Neuronal stem cell (in vitro differentiated cells): Measurements from ENCODE around the gene EPHA5.

Source experiments
- DNase-seq: peaks from one replicate; pipeline ENCODE4 v3.0.0-alpha.2; 2013; ENCODE audit warnings: low spot score
- H2AFZ ChIP-seq: one replicate; pipeline ENCODE4 v1.6.1; 2013; ENCODE audit warnings: mild to moderate bottlenecking, low read length, inconsistent platforms
- H2AK5ac ChIP-seq: 2 replicates; pipeline ENCODE4 v1.6.1; 2013; ENCODE audit warnings: low read depth, mild to moderate bottlenecking, inconsistent platforms, low read length, moderate library complexity, mixed read lengths
- H2BK120ac ChIP-seq: 2 replicates; pipeline ENCODE4 v1.6.1; 2013; ENCODE audit warnings: low read depth, mild to moderate bottlenecking, inconsistent platforms, low read length, moderate library complexity, mixed read lengths
- H2BK12ac ChIP-seq: one replicate; pipeline ENCODE4 v1.6.1; 2013; ENCODE audit warnings: low read length, inconsistent platforms
- H2BK15ac ChIP-seq: 2 replicates; pipeline ENCODE4 v1.6.1; 2013; ENCODE audit warnings: mild to moderate bottlenecking, low read length, inconsistent platforms, mixed read lengths
- H2BK5ac ChIP-seq: one replicate; pipeline ENCODE4 v1.6.1; 2013; ENCODE audit warnings: inconsistent platforms, mild to moderate bottlenecking, low read length, moderate library complexity
- H3K14ac ChIP-seq: one replicate; pipeline ENCODE4 v1.6.1; 2013; ENCODE audit warnings: low read length, inconsistent platforms
- H3K18ac ChIP-seq: 2 replicates; pipeline ENCODE4 v1.6.1; 2013; ENCODE audit warnings: low read length, inconsistent platforms
- H3K23ac ChIP-seq: 2 replicates; pipeline ENCODE4 v1.6.1; 2013; ENCODE audit warnings: low read depth, mild to moderate bottlenecking, mixed read lengths, low read length, inconsistent platforms; ENCODE audit not compliant: poor library complexity
- H3K27ac ChIP-seq: replicated peaks from 3 replicates; pipeline ENCODE4 v1.5.1; 2013; ENCODE audit warnings: low read length, inconsistent platforms
- H3K27me3 ChIP-seq, 3 experiments: 2 replicates each; pipeline ENCODE4 v1.6.1; 2013; ENCODE audit warnings: low read length in 3 of 3, mild to moderate bottlenecking in 2 of 3, inconsistent platforms in 1 of 3, low read depth in 1 of 3, mixed read lengths in 1 of 3, moderate library complexity in 1 of 3; ENCODE audit not compliant: control insufficient read depth in 3 of 3, insufficient read depth in 3 of 3
- H3K36me3 ChIP-seq, 2 donors: replicated peaks in 1 of 2; 2 replicates each; pipeline ENCODE4 v1.6.1; 2013; ENCODE audit warnings: low read length in 2 of 2; ENCODE audit not compliant: control insufficient read depth in 2 of 2, insufficient read depth in 2 of 2
- H3K4ac ChIP-seq: 2 replicates; pipeline ENCODE4 v1.6.1; 2013; ENCODE audit warnings: inconsistent platforms, mild to moderate bottlenecking, low read length, moderate library complexity
- H3K4me1 ChIP-seq, 2 donors: 1 replicate in 1 of 2; 2 replicates in 1 of 2; pipeline ENCODE4 v1.6.1; 2013; ENCODE audit warnings: low read length in 2 of 2, low read depth in 1 of 2; ENCODE audit not compliant: control insufficient read depth in 2 of 2, insufficient read depth in 1 of 2
- H3K4me2 ChIP-seq: one replicate; pipeline ENCODE4 v1.6.1; 2013; ENCODE audit warnings: mild to moderate bottlenecking, low read length, inconsistent platforms; ENCODE audit not compliant: insufficient read depth, poor library complexity, severe bottlenecking
- H3K4me3 ChIP-seq, 2 donors: 2 replicates each; pipeline ENCODE4 v1.5.1; 2013; ENCODE audit warnings: low read length in 2 of 2, mild to moderate bottlenecking in 2 of 2, inconsistent platforms in 1 of 2, moderate library complexity in 1 of 2
- H3K79me1 ChIP-seq: one replicate; pipeline ENCODE4 v1.6.1; 2013; ENCODE audit warnings: low read depth, mild to moderate bottlenecking, inconsistent platforms, low read length, moderate library complexity
- H3K9ac ChIP-seq: one replicate; pipeline ENCODE4 v1.6.1; 2013; ENCODE audit warnings: mild to moderate bottlenecking, low read depth, low read length, inconsistent platforms; ENCODE audit not compliant: poor library complexity
- H3K9me3 ChIP-seq, 2 donors: replicated peaks in 1 of 2; 2 replicates each; pipeline versions ENCODE3 to v1.6.1; 2013; ENCODE audit warnings: low read length in 2 of 2, mild to moderate bottlenecking in 2 of 2, inconsistent platforms in 1 of 2, low read depth in 1 of 2, mixed read lengths in 1 of 2, moderate library complexity in 1 of 2; ENCODE audit not compliant: control insufficient read depth in 2 of 2, insufficient read depth in 1 of 2
- H4K8ac ChIP-seq: one replicate; pipeline ENCODE4 v1.6.1; 2013; ENCODE audit warnings: low read depth, mild to moderate bottlenecking, inconsistent platforms, low read length, moderate library complexity
- H4K91ac ChIP-seq: one replicate; pipeline ENCODE4 v1.6.1; 2013; ENCODE audit warnings: low read length, low read depth, mild to moderate bottlenecking, inconsistent platforms; ENCODE audit not compliant: poor library complexity
- WGBS, 2 donors: extraction: QIAGEN DNeasy Blood & Tissue Kit; methylation state at CpG; one replicate each; pipeline ENCODE4 v1.1.7; 2013; ENCODE audit warnings: missing lambda C conversion rate in 2 of 2, mixed read lengths in 1 of 2; ENCODE audit not compliant: insufficient read length in 2 of 2, insufficient replicate concordance in 1 of 2; ENCODE audit errors: extremely low coverage in 2 of 2; 5-methylcytosine and 5-hydroxymethylcytosine counted together

Gene EPHA5

DNA sequence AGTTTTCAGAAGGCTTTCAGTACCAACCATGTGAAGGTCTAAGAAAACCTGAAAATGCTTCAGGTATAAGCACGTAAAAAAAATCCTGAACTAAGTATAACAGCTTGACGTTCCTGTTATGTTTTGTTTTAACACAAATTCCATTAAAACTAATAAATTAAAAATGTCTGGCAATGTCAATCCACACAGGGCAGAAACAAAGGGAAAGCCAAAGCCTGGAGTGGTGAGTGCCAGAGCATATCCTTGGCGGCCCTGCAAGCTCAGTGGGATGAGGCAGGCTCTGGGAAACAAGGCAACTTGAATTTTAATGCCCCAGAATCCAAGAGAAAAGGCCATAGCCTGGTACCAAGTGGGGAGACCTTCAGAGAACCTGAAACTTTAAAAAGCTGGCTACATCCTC, 78.2 kb downstream of the EPHA5 start:
- H3K9ac ChIP-seq: no peak overlapping the region
- H4K91ac ChIP-seq: no peak overlapping the region
- no peak overlapping the region for H3K23ac ChIP-seq
- H3K4me1 ChIP-seq: peaks cover 2 to 26% of the 10 kb centered on the region in 2 donors
- WGBS, 2 donors: no CpG with 5 or more reads among the region's 3 CpGs
- H2BK15ac ChIP-seq: no peak overlapping the region
- no peaks in the 10 kb centered on the region for H3K9me3 ChIP-seq
- H3K4me3 ChIP-seq: no peak overlapping the region
- no peaks in the 10 kb centered on the region for H3K36me3 ChIP-seq
- no peak overlapping the region for H3K18ac ChIP-seq
- H3K4me2 ChIP-seq: no peak overlapping the region
- H2BK120ac ChIP-seq: no peak overlapping the region
- no peak overlapping the region for H3K14ac ChIP-seq
- no peak overlapping the region for H4K8ac ChIP-seq
- H2BK5ac ChIP-seq: no peak overlapping the region
- H3K27me3 ChIP-seq: no peaks in the 10 kb centered on the region
- peak overlapping the region; percentile 37 for H2AFZ ChIP-seq
- no peak overlapping the region for H2BK12ac ChIP-seq
- H3K79me1 ChIP-seq: no peaks in the 10 kb centered on the region
- no peak for DNase-seq
- no peak overlapping the region for H2AK5ac ChIP-seq
- H3K4ac ChIP-seq: no peak overlapping the region
- H3K27ac ChIP-seq: no peak overlapping the region

DNA sequence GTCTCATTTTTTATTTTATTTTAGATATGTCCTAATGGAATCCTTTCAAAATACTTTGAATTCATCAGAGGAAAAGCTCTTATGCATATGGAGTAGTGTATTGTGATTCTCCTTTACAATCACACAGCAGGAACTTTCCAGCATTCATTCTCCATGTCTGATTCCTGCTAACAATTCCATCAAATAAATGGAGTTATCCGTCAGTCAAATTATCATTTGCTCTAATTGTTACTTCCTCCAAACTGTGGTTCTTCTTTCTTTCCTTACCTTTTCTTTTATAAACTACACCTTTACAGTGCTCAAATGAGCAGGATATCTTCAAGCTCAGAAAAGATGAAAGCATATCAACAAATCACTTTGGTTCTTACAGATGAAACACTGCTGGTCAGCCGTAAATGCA, 80.4 kb downstream of the EPHA5 start:
- Histone ChIP-seq H3K79me1 (no peaks in the 10 kb centered on the region), H2BK12ac (no peak overlapping the region), H2AK5ac (no peak overlapping the region), H3K18ac (no peak overlapping the region), H3K14ac (no peak overlapping the region), H3K23ac (no peak overlapping the region), H4K8ac (no peak overlapping the region), H2BK5ac (no peak overlapping the region), H3K27ac (no peak overlapping the region), H3K9ac (no peak overlapping the region), H3K4me1 (peaks cover 2 to 26% of the 10 kb centered on the region in 2 donors), H3K4ac (no peak overlapping the region), H4K91ac (no peak overlapping the region), H3K9me3 (no peaks in the 10 kb centered on the region), H2BK15ac (no peak overlapping the region), H3K27me3 (no peaks in the 10 kb centered on the region), H3K4me2 (no peak overlapping the region), H3K36me3 (no peaks in the 10 kb centered on the region), H2BK120ac (no peak overlapping the region), H3K4me3 (no peak overlapping the region), H2AFZ (no peak overlapping the region)
- DNase-seq: no peak
- no CpG with 5 or more reads among the region's 2 CpGs for WGBS, 2 donors

DNA sequence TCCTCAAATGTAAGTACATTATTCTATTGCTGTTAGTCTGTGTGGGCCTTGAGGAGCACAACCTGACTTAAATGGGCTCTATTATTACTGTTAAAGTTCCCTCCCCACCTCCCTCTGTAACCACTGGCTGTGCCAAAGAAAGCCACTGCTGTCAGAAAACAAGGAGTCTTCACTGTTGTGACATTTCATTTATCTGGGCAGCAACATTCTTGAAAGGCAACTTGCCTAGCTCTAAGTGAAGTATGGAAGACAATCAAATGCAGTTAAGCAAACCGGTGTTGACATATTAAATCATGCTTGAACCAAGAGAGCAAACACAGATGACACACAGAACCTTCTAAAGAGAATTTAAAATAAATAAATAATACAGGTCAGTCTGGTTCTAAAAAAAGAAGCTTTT, 81.0 kb downstream of the EPHA5 start:
- H2AK5ac ChIP-seq: no peak overlapping the region
- no peak overlapping the region for H3K4me2 ChIP-seq
- no peaks in the 10 kb centered on the region for H3K9me3 ChIP-seq
- no peak overlapping the region for H2AFZ ChIP-seq
- no peak overlapping the region for H3K9ac ChIP-seq
- no peak overlapping the region for H2BK12ac ChIP-seq
- H3K4ac ChIP-seq: no peak overlapping the region
- H3K36me3 ChIP-seq: no peaks in the 10 kb centered on the region
- no peak overlapping the region for H3K4me3 ChIP-seq
- WGBS, 2 donors: no CpG with 5 or more reads among the region's 1 CpG
- no peak overlapping the region for H3K14ac ChIP-seq
- H2BK120ac ChIP-seq: no peak overlapping the region
- H3K4me1 ChIP-seq: peaks cover 2 to 26% of the 10 kb centered on the region in 2 donors
- H2BK15ac ChIP-seq: no peak overlapping the region
- H2BK5ac ChIP-seq: no peak overlapping the region
- no peaks in the 10 kb centered on the region for H3K27me3 ChIP-seq
- H4K8ac ChIP-seq: no peak overlapping the region
- no peaks in the 10 kb centered on the region for H3K79me1 ChIP-seq
- peak; percentile 27 for DNase-seq
- H4K91ac ChIP-seq: no peak overlapping the region
- no peak overlapping the region for H3K27ac ChIP-seq
- H3K18ac ChIP-seq: no peak overlapping the region
- no peak overlapping the region for H3K23ac ChIP-seq

DNA sequence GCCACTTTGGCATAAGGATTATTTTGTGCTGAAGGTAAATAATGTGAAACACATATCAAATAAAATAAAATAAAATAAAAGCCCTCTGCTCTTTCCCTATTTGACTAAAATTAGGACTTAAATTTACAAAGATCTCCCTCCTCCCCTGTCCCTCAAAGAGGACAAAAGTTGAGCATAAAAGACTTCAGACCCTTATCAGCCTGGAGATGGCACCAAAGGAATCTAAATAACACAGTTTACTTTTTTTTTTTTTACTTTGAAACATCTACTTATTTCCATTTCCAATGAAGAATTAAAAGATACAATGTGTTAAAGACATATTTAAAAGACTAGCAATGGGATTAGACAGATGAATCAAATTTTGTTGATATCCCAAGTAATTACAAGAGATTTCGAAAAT, 89.7 kb downstream of the EPHA5 start:
- Histone ChIP-seq H3K79me1 (no peaks in the 10 kb centered on the region), H3K36me3 (no peaks in the 10 kb centered on the region), H2BK15ac (no peak overlapping the region), H4K8ac (no peak overlapping the region), H3K4me3 (no peak overlapping the region), H3K18ac (no peak overlapping the region), H3K9me3 (no peaks in the 10 kb centered on the region), H2AK5ac (no peak overlapping the region), H3K4me1 (no peaks in the 10 kb centered on the region), H3K27me3 (no peaks in the 10 kb centered on the region), H2BK120ac (no peak overlapping the region), H3K4ac (no peak overlapping the region), H2AFZ (no peak overlapping the region), H3K27ac (no peak overlapping the region), H3K14ac (no peak overlapping the region), H2BK12ac (no peak overlapping the region), H4K91ac (no peak overlapping the region), H2BK5ac (no peak overlapping the region), H3K23ac (no peak overlapping the region), H3K4me2 (no peak overlapping the region), H3K9ac (no peak overlapping the region)
- no peak for DNase-seq
- WGBS, 2 donors: no CpG with 5 or more reads among the region's 1 CpG
